Hepatocyte (in vitro differentiated cells): ENCODE measurements around the gene TACC3. TPM values are rescaled to one million over a fixed set of nuclear protein-coding genes. Genes with fewer than 3 reads are reported as not detected.

Experiments
- DNase-seq: peaks from one replicate; pipeline ENCODE4 v3.0.0-alpha.2; 2016; ENCODE audit warnings: low spot score
- H2AFZ ChIP-seq: fragments of 200-600 bp; sonication (generic); 2 replicates; pipeline ENCODE4 v1.6.0; 2016; ENCODE audit warnings: antibody characterized with exemption, mild to moderate bottlenecking
- H3K27ac ChIP-seq: fragments of 200-600 bp; sonication (generic); 2 replicates; pipeline ENCODE4 v1.5.1; 2016; ENCODE audit warnings: mild to moderate bottlenecking
- H3K27me3 ChIP-seq: fragments of 200-600 bp; sonication (generic); 2 replicates; pipeline ENCODE4 v1.6.1; 2016
- H3K36me3 ChIP-seq: fragments of 200-600 bp; sonication (generic); replicated peaks from 2 replicates; pipeline ENCODE4 v1.5.1; 2016; ENCODE audit warnings: low read depth; ENCODE audit not compliant: insufficient read depth
- H3K4me1 ChIP-seq: fragments of 200-600 bp; sonication (generic); 2 replicates; pipeline ENCODE4 v1.5.1; 2016; ENCODE audit warnings: mild to moderate bottlenecking, moderate library complexity; ENCODE audit not compliant: insufficient read depth
- H3K4me2 ChIP-seq: fragments of 200-600 bp; sonication (generic); 2 replicates; pipeline ENCODE4 v1.6.0; 2016
- H3K4me3 ChIP-seq: fragments of 200-600 bp; sonication (generic); 2 replicates; pipeline ENCODE4 v1.5.1; 2016; ENCODE audit warnings: mild to moderate bottlenecking
- H3K79me2 ChIP-seq: fragments of 200-600 bp; sonication (generic); 2 replicates; pipeline ENCODE4 v1.6.0; 2017; ENCODE audit warnings: mild to moderate bottlenecking
- H3K9me2 ChIP-seq: fragments of 200-600 bp; sonication (generic); replicated peaks from 2 replicates; pipeline ENCODE4 v1.6.0; 2017; ENCODE audit warnings: mild to moderate bottlenecking; ENCODE audit not compliant: insufficient read depth
- H3K9me3 ChIP-seq: fragments of 200-600 bp; sonication (generic); 2 replicates; pipeline ENCODE4 v1.5.1; 2016; ENCODE audit warnings: low read depth, mild to moderate bottlenecking
- H4K20me1 ChIP-seq: fragments of 200-600 bp; sonication (generic); 2 replicates; pipeline ENCODE4 v1.6.0; 2016; ENCODE audit warnings: mild to moderate bottlenecking; ENCODE audit not compliant: insufficient read depth, poor library complexity, severe bottlenecking
- CTCF ChIP-seq: fragments of 200-600 bp; sonication (generic); IDR thresholded peaks from 2 replicates; pipeline ENCODE4 v1.5.1; 2016; ENCODE audit warnings: antibody characterized with exemption, mild to moderate bottlenecking; ENCODE audit not compliant: poor library complexity
- EZH2 ChIP-seq: fragments of 200-600 bp; sonication (generic); IDR thresholded peaks from 2 replicates; pipeline ENCODE4 v1.6.1; 2016; ENCODE audit warnings: antibody characterized with exemption, mild to moderate bottlenecking, borderline replicate concordance
- EZH2phosphoT487 ChIP-seq: fragments of 200-600 bp; sonication (generic); IDR thresholded peaks from one replicate; pipeline ENCODE4 v1.6.1; 2018; ENCODE audit warnings: antibody characterized with exemption, mild to moderate bottlenecking, low read depth, moderate library complexity; ENCODE audit not compliant: unreplicated experiment, severe bottlenecking
- WGBS: methylation state at CpG from one replicate; pipeline ENCODE4 v1.1.6; 2016; ENCODE audit warnings: low lambda C conversion rate; ENCODE audit errors: missing lambda C conversion rate; 5-methylcytosine and 5-hydroxymethylcytosine counted together
- polyA plus RNA-seq: library from polyadenylated mRNA; unstranded; fragments of >200 nt; fragmentation: Nextera tagmentation; extraction: Ambion mirVana; gene quantifications from 2 replicates; pipeline ENCODE4 v1.2.1, GENCODE V29; 2016
- total RNA-seq: library from RNA; depleted of rRNA; stranded (reverse); fragments of >200 nt; gene quantifications from 2 replicates; pipeline ENCODE4 v1.2.3, GENCODE V29; 2014

Gene TACC3
- total and polyA plus RNA-seq, 2 experiments from 2014 or later, result 9.3 to 14.8 TPM

GRCh38 chr4:1717129-1718094 is 3.9 kb upstream of the TACC3 start:
- peaks cover 14% of the 10 kb centered on the region for H3K4me1 ChIP-seq
- WGBS, result 95% methylated on average over 30 of the region's 32 CpGs
- H3K27me3 ChIP-seq, result no peaks in the 10 kb centered on the region
- H2AFZ ChIP-seq, result no peak overlapping the region
- H4K20me1 ChIP-seq, result no peaks in the 10 kb centered on the region
- H3K79me2 ChIP-seq, result peaks cover 68% of the 10 kb centered on the region
- no peaks in the 10 kb centered on the region for H3K9me2 ChIP-seq
- no peak for DNase-seq
- no peak overlapping the region for H3K27ac ChIP-seq
- H3K9me3 ChIP-seq, result no peaks in the 10 kb centered on the region
- no peak for TF ChIP-seq CTCF
- TF ChIP-seq EZH2, result no peak
- TF ChIP-seq EZH2phosphoT487, result no peak
- no peak overlapping the region for H3K4me3 ChIP-seq
- no peaks in the 10 kb centered on the region for H3K36me3 ChIP-seq
- H3K4me2 ChIP-seq, result no peak overlapping the region

- Histone ChIP-seq H3K27ac (no peak overlapping the region), H3K9me3 (no peaks in the 10 kb centered on the region)
- no peak for DNase-seq
Observed at GRCh38 chr4:1718095-1718850, 3.0 kb upstream of the TACC3 start.

More at GRCh38 chr4:1718095-1718850, 3.0 kb upstream of the TACC3 start:
- Histone ChIP-seq H4K20me1 (no peaks in the 10 kb centered on the region), H3K36me3 (no peaks in the 10 kb centered on the region), H2AFZ (no peak overlapping the region), H3K9me2 (no peaks in the 10 kb centered on the region), H3K4me2 (no peak overlapping the region), H3K4me3 (no peak overlapping the region), H3K4me1 (peaks cover 14% of the 10 kb centered on the region), H3K27me3 (no peaks in the 10 kb centered on the region), H3K79me2 (peaks cover 74% of the 10 kb centered on the region)
- TF ChIP-seq EZH2, result no peak
- TF ChIP-seq EZH2phosphoT487, result no peak
- TF ChIP-seq CTCF, result no peak
- 94% methylated on average over 30 of the region's 31 CpGs for WGBS
